OCI-LY7 (cell line): Measurements from ENCODE around the gene EIF2AK3. TPM values are rescaled to one million over a fixed set of nuclear protein-coding genes. Genes with fewer than 3 reads are reported as not detected.

Experiments used
- BruUV-seq: library from RNA; stranded (reverse); fragments of 400-500 nt; replicated peaks from 2 replicates; lab custom pipeline; 2021; lab: Mats Ljungman, UMichigan
- CTCF ChIA-PET: fragments of 300-600 bp; sonication (Branson Sonifier 250); formaldehyde crosslinking; loops from one replicate; lab custom pipeline; 2022; ENCODE audit warnings: antibody characterized with exemption; ENCODE audit not compliant: unreplicated experiment; lab: Charles Lee
- POLR2A ChIA-PET: fragments of 300-600 bp; sonication (Branson Sonifier 250); formaldehyde crosslinking; loops from one replicate; lab custom pipeline; 2022; ENCODE audit warnings: antibody characterized with exemption; lab: Charles Lee
- DNase-seq: peaks from one replicate; pipeline ENCODE4 v3.0.0-alpha.2; 2015; ENCODE audit warnings: low spot score
- H2AFZ ChIP-seq: fragments of 200-600 bp; sonication (generic), shearing (Covaris generic); 2 replicates; pipeline ENCODE4 v1.6.1; 2014; ENCODE audit warnings: mild to moderate bottlenecking, antibody characterized with exemption, low read length, moderate library complexity
- H3K27ac ChIP-seq: fragments of 200-600 bp; sonication (generic); 2 replicates; pipeline ENCODE4 v1.5.1; 2014; ENCODE audit warnings: mixed run types, low read depth, mild to moderate bottlenecking, moderate library complexity, low read length, inconsistent platforms; ENCODE audit not compliant: poor library complexity, severe bottlenecking
- H3K36me3 ChIP-seq: fragments of 200-600 bp; sonication (generic); 2 replicates; pipeline ENCODE4 v1.6.1; 2014; ENCODE audit warnings: mild to moderate bottlenecking, antibody characterized with exemption, low read length, moderate library complexity, mixed read lengths; ENCODE audit not compliant: insufficient read depth
- H3K4me1 ChIP-seq: fragments of 200-600 bp; sonication (generic); 2 replicates; pipeline ENCODE4 v1.5.1; 2014; ENCODE audit warnings: mild to moderate bottlenecking, low read length; ENCODE audit not compliant: insufficient read depth, poor library complexity, severe bottlenecking
- H3K4me2 ChIP-seq: fragments of 200-600 bp; sonication (generic); 2 replicates; pipeline ENCODE4 v1.6.1; 2014; ENCODE audit warnings: mild to moderate bottlenecking, low read length
- H3K4me3 ChIP-seq: fragments of 200-600 bp; sonication (generic); 2 replicates; pipeline ENCODE4 v1.5.1; 2014; ENCODE audit warnings: mild to moderate bottlenecking, low read depth, low read length; ENCODE audit not compliant: poor library complexity, severe bottlenecking
- H3K79me2 ChIP-seq: fragments of 200-600 bp; sonication (generic); 2 replicates; pipeline ENCODE4 v1.6.1; 2016; ENCODE audit warnings: low read depth, mild to moderate bottlenecking, low read length, moderate library complexity, mixed read lengths; ENCODE audit not compliant: insufficient read depth
- H3K9me2 ChIP-seq: fragments of 200-600 bp; sonication (generic); 2 replicates; pipeline ENCODE4 v1.6.1; 2016; ENCODE audit warnings: mild to moderate bottlenecking, low read length, mixed read lengths; ENCODE audit not compliant: insufficient read depth
- H3K9me3 ChIP-seq: fragments of 200-600 bp; sonication (generic); 2 replicates; pipeline ENCODE4 v1.6.1; 2014; ENCODE audit warnings: mild to moderate bottlenecking, mixed run types, low read length, mixed read lengths
- H4K20me1 ChIP-seq: fragments of 200-600 bp; sonication (generic); 2 replicates; pipeline ENCODE4 v1.6.1; 2014; ENCODE audit warnings: mild to moderate bottlenecking, antibody characterized with exemption, low read length, moderate library complexity, mixed read lengths; ENCODE audit not compliant: insufficient read depth
- CTCF ChIP-seq: fragments of 200-600 bp; sonication (generic); conservative IDR thresholded peaks from 2 replicates; pipeline ENCODE4 v1.5.1; 2014; ENCODE audit warnings: mild to moderate bottlenecking, antibody characterized with exemption, low read length, moderate library complexity, mixed read lengths
- EZH2phosphoT487 ChIP-seq: fragments of 200-600 bp; sonication (generic); IDR thresholded peaks from 2 replicates; pipeline ENCODE4 v1.6.1; 2018; ENCODE audit warnings: low read depth, borderline replicate concordance, mild to moderate bottlenecking, mixed run types, antibody characterized with exemption, low read length, moderate library complexity, mixed read lengths
- intact Hi-C: fragments of 100-400 bp; cut with micrococcal nuclease; formaldehyde crosslinking; loops from one replicate; pipeline ENCODE4 v1.10.0; 2022; ENCODE audit not compliant: unreplicated experiment
- total RNA-seq, 2 experiments: library from RNA; depleted of rRNA in 1 of 2; stranded (reverse); fragments of >200 nt in 1 of 2; shearing (Covaris generic) in 1 of 2; gene quantifications; 2 replicates each; pipeline ENCODE4 v1.2.3, GENCODE V29; 2014 to 2022

The EIF2AK3 gene
- total RNA-seq, 2 experiments from 2014 or later: 49.4 to 64.5 TPM

- BruUV-seq: no TSS peak
- Histone ChIP-seq H3K9me3 (peaks cover 11% of the 10 kb centered on the region), H3K4me1 (no peaks in the 10 kb centered on the region), H4K20me1 (no peaks in the 10 kb centered on the region), H3K9me2 (no peaks in the 10 kb centered on the region), H3K36me3 (no peaks in the 10 kb centered on the region), H3K79me2 (no peaks in the 10 kb centered on the region), H3K27ac (no peak overlapping the region), H2AFZ (no peak overlapping the region), H3K4me2 (no peak overlapping the region), H3K4me3 (no peak overlapping the region)
- DNase-seq: no peak
- CTCF ChIA-PET: no interaction called here
- no peak for TF ChIP-seq CTCF
- no peak for TF ChIP-seq EZH2phosphoT487
- intact Hi-C loops: no loop called here
- POLR2A ChIA-PET: interaction anchor here (0.6 to 1.3 kb wide), 3 partner anchors 18 to 56 kb away, joined by 3 read pairs; no protein-coding TSS in a partner anchor
Observed at GRCh38 chr2:88636026-88636425, 8.8 kb upstream of the EIF2AK3 start.

GRCh38 chr2:88632569-88632968, 5.3 kb upstream of the EIF2AK3 start:
- peaks cover 11% of the 10 kb centered on the region; the same call in 1 of the 2 replicates for H3K79me2 ChIP-seq
- H3K9me2 ChIP-seq: no peaks in the 10 kb centered on the region
- no peak for DNase-seq
- H2AFZ ChIP-seq: no peak overlapping the region
- TF ChIP-seq CTCF: no peak
- TF ChIP-seq EZH2phosphoT487: no peak
- H4K20me1 ChIP-seq: no peaks in the 10 kb centered on the region
- intact Hi-C loops: no loop called here
- H3K4me2 ChIP-seq: no peak overlapping the region
- H3K9me3 ChIP-seq: no peaks in the 10 kb centered on the region
- BruUV-seq: no TSS peak
- no peaks in the 10 kb centered on the region for H3K36me3 ChIP-seq
- H3K4me3 ChIP-seq: no peak overlapping the region
- ChIA-PET CTCF (interaction anchor here (1.1 kb wide), 1 partner anchor 37 kb away, joined by 4 read pairs; no protein-coding TSS in a partner anchor), POLR2A (interaction anchor here (1.6 kb wide), 1 partner anchor 15 kb away, joined by 9 read pairs; no protein-coding TSS in a partner anchor)
- peaks cover 23% of the 10 kb centered on the region for H3K4me1 ChIP-seq
- no peak overlapping the region for H3K27ac ChIP-seq

GRCh38 chr2:88628571-88628939, 1.3 kb upstream of the EIF2AK3 start:
- DNase-seq: no peak
- peaks cover 47% of the 10 kb centered on the region for H3K79me2 ChIP-seq
- peak overlapping the region; percentile 96 for H3K4me3 ChIP-seq
- POLR2A ChIA-PET: interaction anchor here (0.5 to 3.8 kb wide), 7 partner anchors 10 to 126 kb away, joined by 3 to 21 read pairs (median 4); no protein-coding TSS in a partner anchor
- TF ChIP-seq CTCF (no peak), EZH2phosphoT487 (no peak)
- H4K20me1 ChIP-seq: no peaks in the 10 kb centered on the region; the same call in 1 of the 2 replicates
- no peaks in the 10 kb centered on the region for H3K9me2 ChIP-seq
- H3K27ac ChIP-seq: peak overlapping the region; percentile 86
- H3K9me3 ChIP-seq: no peaks in the 10 kb centered on the region
- H3K36me3 ChIP-seq: peaks cover 25% of the 10 kb centered on the region
- H3K4me1 ChIP-seq: peaks cover 38% of the 10 kb centered on the region
- 0 out of 2 replicates have a peak overlapping the region, but pooled peaks have one; percentile 37 for H2AFZ ChIP-seq
- BruUV-seq: no TSS peak
- peak overlapping the region; percentile 96 for H3K4me2 ChIP-seq
- CTCF ChIA-PET: no interaction called here
- intact Hi-C loops: loop anchor here (5.0 kb wide), 1 partner anchor 139 kb away; no protein-coding TSS in a partner anchor
